GM12892 (cell line): ENCODE data around the gene MRPL19.

Experiments used
- POLR2A ChIP-seq: IDR thresholded peaks from 2 replicates; pipeline ENCODE4 v1.6.1; 2011; ENCODE audit warnings: low read depth, low read length, control low read depth
- POLR2AphosphoS5 ChIP-seq: IDR thresholded peaks from 2 replicates; pipeline ENCODE4 v1.6.1; 2011; ENCODE audit warnings: low read depth, low read length, control low read depth
- TAF1 ChIP-seq: IDR thresholded peaks from 2 replicates; pipeline ENCODE4 v1.6.1; 2011; ENCODE audit warnings: low read depth, mild to moderate bottlenecking, control low read depth, low read length, borderline replicate concordance

GRCh38 chr2:75646583-75647425 is at the start of gene MRPL19:
- peak; percentile 65; the same call in 1 of the 2 replicates for TF ChIP-seq POLR2A
- peak; percentile 46; the same call in 1 of the 2 replicates for TF ChIP-seq POLR2AphosphoS5
- TF ChIP-seq TAF1 = peak; percentile 65; the same call in 1 of the 2 replicates
